HL-60 (cell line): ENCODE measurements around the gene ETV6.

ENCODE experiments used
- DNase-seq, 2 experiments: peaks; one replicate each; pipeline ENCODE4 v3.0.0-alpha.2; 2010 to 2020; ENCODE audit warnings: low read depth in 1 of 2, low spot score in 1 of 2
- H3K27ac ChIP-seq: fragments of 250-450 bp; sonication (Bioruptor Pico); replicated peaks from 2 replicates; pipeline ENCODE4 v1.5.1; 2020; ENCODE audit warnings: mild to moderate bottlenecking, moderate library complexity
- H3K27me3 ChIP-seq: fragments of 250-450 bp; sonication (Bioruptor Pico); 2 replicates; pipeline ENCODE4 v1.5.1; 2021; ENCODE audit warnings: mild to moderate bottlenecking, moderate library complexity; ENCODE audit not compliant: insufficient read depth, poor library complexity, severe bottlenecking
- H3K4me3 ChIP-seq: replicated peaks from 2 replicates; pipeline ENCODE4 v1.5.1; 2011; ENCODE audit warnings: mild to moderate bottlenecking, control low read depth, low read length; ENCODE audit not compliant: insufficient read depth
- CTCF ChIP-seq: IDR thresholded peaks from one replicate; pipeline ENCODE4 v1.5.1; 2011; ENCODE audit warnings: low read length, control low read depth, inconsistent platforms; ENCODE audit not compliant: insufficient read depth
- GABPA ChIP-seq: IDR thresholded peaks from 2 replicates; pipeline ENCODE4 v1.6.1; 2012; ENCODE audit warnings: low read depth
- POLR2AphosphoS5 ChIP-seq: IDR thresholded peaks from 2 replicates; pipeline ENCODE4 v1.6.1; 2012; ENCODE audit warnings: low read depth
- SPI1 ChIP-seq: IDR thresholded peaks from 2 replicates; pipeline ENCODE4 v1.6.1; 2012; ENCODE audit warnings: low read depth, mild to moderate bottlenecking, borderline replicate concordance
- TF ChIP-seq, protein P1 (sequence below): IDR thresholded peaks from 2 replicates; pipeline ENCODE4 v1.6.1; 2012; ENCODE audit warnings: low read depth; ENCODE audit not compliant: insufficient replicate concordance

Gene ETV6

GRCh38 chr12:11739980-11740577 lies 90.6 kb downstream of the ETV6 start:
- TF ChIP-seq, protein P1, sequence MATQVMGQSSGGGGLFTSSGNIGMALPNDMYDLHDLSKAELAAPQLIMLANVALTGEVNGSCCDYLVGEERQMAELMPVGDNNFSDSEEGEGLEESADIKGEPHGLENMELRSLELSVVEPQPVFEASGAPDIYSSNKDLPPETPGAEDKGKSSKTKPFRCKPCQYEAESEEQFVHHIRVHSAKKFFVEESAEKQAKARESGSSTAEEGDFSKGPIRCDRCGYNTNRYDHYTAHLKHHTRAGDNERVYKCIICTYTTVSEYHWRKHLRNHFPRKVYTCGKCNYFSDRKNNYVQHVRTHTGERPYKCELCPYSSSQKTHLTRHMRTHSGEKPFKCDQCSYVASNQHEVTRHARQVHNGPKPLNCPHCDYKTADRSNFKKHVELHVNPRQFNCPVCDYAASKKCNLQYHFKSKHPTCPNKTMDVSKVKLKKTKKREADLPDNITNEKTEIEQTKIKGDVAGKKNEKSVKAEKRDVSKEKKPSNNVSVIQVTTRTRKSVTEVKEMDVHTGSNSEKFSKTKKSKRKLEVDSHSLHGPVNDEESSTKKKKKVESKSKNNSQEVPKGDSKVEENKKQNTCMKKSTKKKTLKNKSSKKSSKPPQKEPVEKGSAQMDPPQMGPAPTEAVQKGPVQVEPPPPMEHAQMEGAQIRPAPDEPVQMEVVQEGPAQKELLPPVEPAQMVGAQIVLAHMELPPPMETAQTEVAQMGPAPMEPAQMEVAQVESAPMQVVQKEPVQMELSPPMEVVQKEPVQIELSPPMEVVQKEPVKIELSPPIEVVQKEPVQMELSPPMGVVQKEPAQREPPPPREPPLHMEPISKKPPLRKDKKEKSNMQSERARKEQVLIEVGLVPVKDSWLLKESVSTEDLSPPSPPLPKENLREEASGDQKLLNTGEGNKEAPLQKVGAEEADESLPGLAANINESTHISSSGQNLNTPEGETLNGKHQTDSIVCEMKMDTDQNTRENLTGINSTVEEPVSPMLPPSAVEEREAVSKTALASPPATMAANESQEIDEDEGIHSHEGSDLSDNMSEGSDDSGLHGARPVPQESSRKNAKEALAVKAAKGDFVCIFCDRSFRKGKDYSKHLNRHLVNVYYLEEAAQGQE: no peak
- TF ChIP-seq CTCF: no peak
- TF ChIP-seq SPI1: no peak
- TF ChIP-seq GABPA: no peak
- TF ChIP-seq POLR2AphosphoS5: no peak
- no peak overlapping the region for H3K4me3 ChIP-seq
- no peaks in the 10 kb centered on the region for H3K27me3 ChIP-seq
- H3K27ac ChIP-seq: peak overlapping the region; percentile 4; the same call in 1 of the 2 replicates
- no peak for DNase-seq

- TF ChIP-seq CTCF: no peak
- no peak for TF ChIP-seq SPI1
- no peak for TF ChIP-seq GABPA
- no peak for TF ChIP-seq POLR2AphosphoS5
- TF ChIP-seq, protein P1: no peak
- H3K27ac ChIP-seq: no peak overlapping the region
Observed at GRCh38 chr12:11741434-11742092, 92.1 kb downstream of the ETV6 start.

GRCh38 chr12:11743423-11744409 lies 94.2 kb downstream of the ETV6 start:
- no peak for DNase-seq
- no peak for TF ChIP-seq SPI1
- no peak overlapping the region for H3K4me3 ChIP-seq
- H3K27ac ChIP-seq: peak overlapping the region; percentile 27; the same call in 1 of the 2 replicates
- H3K27me3 ChIP-seq: no peaks in the 10 kb centered on the region

More at GRCh38 chr12:11741434-11742092, 92.1 kb downstream of the ETV6 start:
- no peak overlapping the region for H3K4me3 ChIP-seq
- H3K27me3 ChIP-seq: no peaks in the 10 kb centered on the region
- no peak for DNase-seq

DNA sequence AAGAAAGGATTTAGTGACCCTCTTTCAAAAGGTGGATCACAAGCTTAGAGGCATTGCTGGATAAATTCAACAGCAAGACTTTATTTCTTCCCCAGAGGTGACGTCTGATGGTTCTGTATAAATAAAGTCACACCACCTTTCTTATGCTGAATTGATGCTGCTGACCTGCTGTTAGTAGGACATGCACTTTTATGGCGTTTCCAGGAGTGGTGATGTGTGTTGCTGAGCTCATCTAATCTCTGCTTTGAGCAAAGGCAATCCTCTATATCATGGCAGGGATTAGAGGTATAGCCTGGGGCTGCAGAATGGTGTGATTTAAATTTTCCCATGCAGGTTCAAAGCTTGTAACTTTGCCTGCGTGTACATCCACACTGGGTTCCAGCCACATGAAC lies 94.9 kb downstream of the ETV6 start:
- peak overlapping the region; percentile 75 for H3K27ac ChIP-seq
- H3K4me3 ChIP-seq: no peak overlapping the region
- no peaks in the 10 kb centered on the region for H3K27me3 ChIP-seq
- no peak for DNase-seq
- no peak for TF ChIP-seq SPI1
